ENCODE results near the gene ERCC4.
"Not testable (repeated sequence)": the region's sequence is repeated elsewhere in the genome, so short reads cannot be mapped to it uniquely, and the experiment has no call there.

Gene ERCC4

GRCh38 chr16:13904179-13904691, 15.7 kb upstream of the ERCC4 start:
- DNase-seq (ENCODE audit: extremely low read depth, low read depth) = no peak
- no peak for TF ChIP-seq CTCF (IDR thresholded peaks at IDR 0.05; ENCODE audit: low read depth, low read length)

GRCh38 chr16:13904822-13905221, 15.1 kb upstream of the ERCC4 start:
- TF ChIP-seq CTCF (IDR thresholded peaks at IDR 0.05; ENCODE audit: low read depth, low read length) = peak; percentile 15
- DNase-seq (ENCODE audit: extremely low read depth, low read depth) = not testable (repeated sequence)

GRCh38 chr16:13906168-13907089, 13.5 kb upstream of the ERCC4 start:
- DNase-seq (ENCODE audit: extremely low read depth, low read depth) = no peak
- TF ChIP-seq CTCF (IDR thresholded peaks at IDR 0.05; ENCODE audit: low read depth, low read length) = no peak

GRCh38 chr16:13907431-13907830, 12.5 kb upstream of the ERCC4 start:
- DNase-seq (ENCODE audit: extremely low read depth, low read depth) = no peak
- no peak for TF ChIP-seq CTCF (IDR thresholded peaks at IDR 0.05; ENCODE audit: low read depth, low read length)

- TF ChIP-seq CTCF (IDR thresholded peaks at IDR 0.05; ENCODE audit: low read depth, low read length) = no peak
These were observed 10.9 kb upstream of the ERCC4 start for GRCh38 chr16:13909069-13909468.

GRCh38 chr16:13909872-13910303, 10.1 kb upstream of the ERCC4 start:
- no peak for TF ChIP-seq CTCF (IDR thresholded peaks at IDR 0.05; ENCODE audit: low read depth, low read length)

More at GRCh38 chr16:13909069-13909468, 10.9 kb upstream of the ERCC4 start:
- no peak for DNase-seq (ENCODE audit: extremely low read depth, low read depth)

GRCh38 chr16:13911306-13911705, 8.6 kb upstream of the ERCC4 start:
- TF ChIP-seq CTCF (IDR thresholded peaks at IDR 0.05; ENCODE audit: low read depth, low read length) = no peak
- DNase-seq (ENCODE audit: extremely low read depth, low read depth) = no peak

More at GRCh38 chr16:13909872-13910303, 10.1 kb upstream of the ERCC4 start:
- no peak for DNase-seq (ENCODE audit: extremely low read depth, low read depth)

Measured in AG09319 (cell line).